HS-27A (cell line): ENCODE measurements around the gene SUCLG2.

ENCODE experiments used
- DNase-seq: peaks from one replicate; pipeline ENCODE4 v3.0.0-alpha.2; 2012; ENCODE audit warnings: low read depth, missing footprints

Gene SUCLG2, protein sequence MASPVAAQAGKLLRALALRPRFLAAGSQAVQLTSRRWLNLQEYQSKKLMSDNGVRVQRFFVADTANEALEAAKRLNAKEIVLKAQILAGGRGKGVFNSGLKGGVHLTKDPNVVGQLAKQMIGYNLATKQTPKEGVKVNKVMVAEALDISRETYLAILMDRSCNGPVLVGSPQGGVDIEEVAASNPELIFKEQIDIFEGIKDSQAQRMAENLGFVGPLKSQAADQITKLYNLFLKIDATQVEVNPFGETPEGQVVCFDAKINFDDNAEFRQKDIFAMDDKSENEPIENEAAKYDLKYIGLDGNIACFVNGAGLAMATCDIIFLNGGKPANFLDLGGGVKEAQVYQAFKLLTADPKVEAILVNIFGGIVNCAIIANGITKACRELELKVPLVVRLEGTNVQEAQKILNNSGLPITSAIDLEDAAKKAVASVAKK

GRCh38 chr3:67654099-67654843 is at the start of gene SUCLG2:
TSS of gene SUCLG2 (minus strand) at chr3:67654612. CDS start at chr3:67654586, 26 bp downstream.
- peak; percentile 74 for DNase-seq

DNA sequence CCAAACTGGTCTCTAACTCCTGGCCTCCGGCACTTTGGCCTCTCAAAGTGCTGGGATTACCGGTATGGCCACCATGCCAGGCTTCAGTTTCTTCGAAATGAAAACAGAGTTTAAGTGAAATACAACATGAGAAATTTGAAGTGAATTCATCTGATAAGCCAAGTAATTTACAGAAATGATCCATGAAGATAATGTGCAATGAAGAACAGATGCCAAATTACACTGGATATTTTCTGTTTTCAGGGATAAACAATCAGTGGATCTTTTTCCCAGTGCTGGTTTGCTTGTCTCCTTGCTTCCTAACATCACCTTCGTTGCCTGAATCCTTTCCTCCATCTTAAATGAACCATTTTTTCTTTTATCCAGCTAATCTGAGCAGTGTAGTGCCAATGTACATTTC is 46.2 kb upstream of the SUCLG2 start:
- no peak for DNase-seq

- no peak for DNase-seq
Measured at GRCh38 chr3:67699882-67700281, 45.5 kb upstream of the SUCLG2 start.

DNA sequence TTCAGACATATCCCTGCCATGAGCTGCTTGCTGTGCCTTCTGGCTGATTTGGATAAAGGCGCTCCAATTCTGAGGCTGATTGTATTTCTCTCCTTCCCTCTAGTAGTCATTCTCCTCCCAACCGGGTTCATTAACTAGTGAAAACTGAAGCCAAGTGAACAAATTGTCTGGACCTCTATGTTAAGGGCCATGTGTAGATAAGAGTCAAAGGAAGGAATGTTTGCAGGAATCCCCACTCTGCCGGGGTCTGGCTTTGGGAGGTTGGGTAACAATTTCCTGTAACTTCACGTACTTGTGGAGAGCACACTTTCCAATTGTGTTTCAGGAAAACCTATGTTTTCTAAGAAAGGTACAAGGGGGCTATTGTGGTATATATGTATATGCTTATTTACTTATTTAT is 38.2 kb upstream of the SUCLG2 start:
- no peak for DNase-seq

- no peak for DNase-seq
Measured at GRCh38 chr3:67691926-67692325, 37.5 kb upstream of the SUCLG2 start.

GRCh38 chr3:67691207-67691606 is 36.8 kb upstream of the SUCLG2 start:
- DNase-seq: no peak

- DNase-seq: no peak
Measured at GRCh38 chr3:67689806-67690205, 35.4 kb upstream of the SUCLG2 start.

- no peak for DNase-seq
Measured at GRCh38 chr3:67688231-67688630, 33.8 kb upstream of the SUCLG2 start.

GRCh38 chr3:67686069-67686468 is 31.7 kb upstream of the SUCLG2 start:
- no peak for DNase-seq

GRCh38 chr3:67685499-67685898 is 31.1 kb upstream of the SUCLG2 start:
- DNase-seq: no peak

GRCh38 chr3:67684211-67684610 is 29.8 kb upstream of the SUCLG2 start:
- no peak for DNase-seq

GRCh38 chr3:67683522-67683921 is 29.1 kb upstream of the SUCLG2 start:
- DNase-seq: no peak

- DNase-seq: no peak
Measured at GRCh38 chr3:67678665-67679064, 24.3 kb upstream of the SUCLG2 start.

- DNase-seq: no peak
Measured at GRCh38 chr3:67674055-67674454, 19.6 kb upstream of the SUCLG2 start.

GRCh38 chr3:67662733-67663132 is 8.3 kb upstream of the SUCLG2 start:
- DNase-seq: no peak

GRCh38 chr3:67661089-67661488 is 6.7 kb upstream of the SUCLG2 start:
- DNase-seq: no peak

DNA sequence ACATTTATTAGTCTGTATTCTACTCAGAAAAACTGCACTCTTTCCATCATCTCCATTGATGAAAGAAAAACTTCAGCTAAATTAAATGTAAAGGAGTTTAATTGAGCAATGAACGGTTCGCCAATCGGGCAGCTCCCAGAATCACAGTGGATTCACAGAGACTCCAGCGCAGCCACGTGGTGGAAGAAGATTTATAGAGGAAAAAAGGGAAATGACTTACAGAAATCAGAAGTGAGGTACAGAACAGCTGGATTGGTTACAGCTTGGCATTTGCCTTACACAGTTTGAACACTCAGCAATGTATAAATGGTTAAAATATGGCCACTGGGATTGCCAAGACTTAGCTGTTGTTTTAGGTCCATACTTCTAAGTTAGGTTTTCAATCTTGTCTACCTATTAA is 2.8 kb upstream of the SUCLG2 start:
- no peak for DNase-seq

DNA sequence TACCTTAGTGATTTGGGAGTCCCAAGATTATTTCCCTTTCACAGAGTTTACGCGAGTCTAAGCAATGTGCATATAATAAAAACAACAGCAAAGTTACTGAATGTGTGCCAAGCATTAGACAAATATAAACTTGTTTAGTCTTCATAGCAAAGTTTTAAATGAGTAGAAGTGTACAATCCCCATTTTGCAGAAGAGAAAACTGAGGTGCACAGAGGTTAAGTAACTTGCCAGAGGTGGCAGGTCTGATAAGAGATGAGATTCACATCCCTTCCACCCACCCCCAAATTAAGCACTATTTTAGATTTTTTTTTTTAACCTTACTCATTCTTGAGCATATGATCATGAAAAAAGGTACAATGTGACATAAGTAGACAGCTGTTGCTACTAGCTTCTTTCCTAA is 2.2 kb upstream of the SUCLG2 start:
- no peak for DNase-seq

GRCh38 chr3:67655364-67656121 is 1.1 kb upstream of the SUCLG2 start:
- DNase-seq: no peak

GRCh38 chr3:67654844-67655177 is 399 bp upstream of the SUCLG2 start:
- DNase-seq: no peak

DNA sequence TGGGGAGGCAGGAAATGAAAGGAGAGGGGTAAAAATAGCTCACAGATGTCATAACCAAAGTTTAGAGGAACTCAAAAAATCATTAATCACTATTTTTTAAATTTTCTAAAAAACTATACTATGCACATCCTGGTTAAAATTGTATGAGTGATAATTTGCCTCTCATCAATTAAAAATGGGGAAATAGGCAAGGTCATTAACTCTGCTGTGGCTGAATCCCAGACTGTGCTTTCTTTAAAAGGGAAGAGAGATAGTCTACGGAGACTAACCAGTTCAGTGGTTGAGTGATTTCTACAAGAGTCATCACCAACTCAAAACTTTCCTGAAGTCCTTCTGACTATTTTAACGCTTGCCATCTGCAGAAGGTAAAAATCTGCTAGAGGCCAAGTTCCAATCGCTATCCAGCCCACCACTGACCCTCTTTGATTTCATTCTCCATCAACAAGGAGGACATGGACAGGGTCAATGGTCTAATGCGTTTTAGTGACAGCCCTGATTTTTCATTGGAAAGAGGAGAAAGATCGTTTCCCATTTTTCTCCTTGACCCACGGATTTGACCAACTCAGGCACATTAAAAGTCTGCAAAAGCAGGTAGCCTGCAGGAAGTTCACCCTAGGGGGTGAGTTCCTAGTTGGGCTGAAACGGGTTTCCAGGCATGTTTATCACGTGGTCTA is 850 bp downstream of the SUCLG2 start:
- no peak for DNase-seq

DNA sequence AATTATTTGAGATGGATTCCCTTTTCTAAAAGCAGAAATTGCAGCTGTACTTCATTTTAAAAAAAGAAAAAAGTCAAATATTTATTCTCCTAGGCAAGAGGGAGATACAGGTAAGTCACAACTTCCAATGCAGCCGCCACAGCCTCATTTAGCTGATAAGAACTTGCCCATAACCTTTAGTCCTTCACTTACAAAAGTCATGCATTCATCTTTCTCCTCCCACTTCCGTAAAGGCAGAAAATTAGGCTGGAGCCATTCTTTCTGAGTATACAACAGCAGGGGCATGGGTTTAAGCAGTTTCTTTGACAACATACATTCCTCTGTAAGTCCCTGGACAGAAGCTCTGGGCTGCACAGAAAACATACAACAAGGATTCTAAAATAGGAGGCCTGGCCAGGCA is 4.3 kb downstream of the SUCLG2 start:
- no peak for DNase-seq
